GM19025 (cell line): ENCODE results near the gene TMEM256.

Experiments used
- ATAC-seq: cut with Tn5 transposase; IDR thresholded peaks from one replicate; pipeline ENCODE4 v1.9.1; 2021; ENCODE audit warnings: mild to moderate bottlenecking, low read depth, moderate library complexity; ENCODE audit not compliant: unreplicated experiment

TMEM256 gene

GRCh38 chr17:7403977-7404736 lies at the start of gene TMEM256:
TMEM256 (minus strand) TSS chr17:7404097; CDS start chr17:7404084, 13 bp downstream.
- peak; percentile 93 for ATAC-seq

GRCh38 chr17:7448461-7448860 lies 44.6 kb upstream of the TMEM256 start:
- no peak for ATAC-seq

GRCh38 chr17:7445619-7445968 lies 41.7 kb upstream of the TMEM256 start:
- no peak for ATAC-seq

- no peak for ATAC-seq
Measured at GRCh38 chr17:7444682-7445618, 41.1 kb upstream of the TMEM256 start, which contains the start of gene CHRNB1. CHRNB1 (plus strand) TSS chr17:7445061; CDS start chr17:7445128, 67 bp downstream.

- ATAC-seq, result no peak
Measured at GRCh38 chr17:7443499-7444485, 39.9 kb upstream of the TMEM256 start.

GRCh38 chr17:7442142-7442541 lies 38.2 kb upstream of the TMEM256 start:
- ATAC-seq, result no peak

GRCh38 chr17:7441266-7441665 lies 37.4 kb upstream of the TMEM256 start:
- no peak for ATAC-seq

- ATAC-seq, result no peak
Measured at GRCh38 chr17:7440834-7441195, 36.9 kb upstream of the TMEM256 start.

- no peak for ATAC-seq
Measured at GRCh38 chr17:7440113-7440833, 36.4 kb upstream of the TMEM256 start.

- no peak for ATAC-seq
Measured at GRCh38 chr17:7439462-7440112, 35.7 kb upstream of the TMEM256 start, which contains the start of gene FGF11. FGF11 (plus strand) TSS chr17:7439512; CDS start chr17:7439621, 109 bp downstream.

- ATAC-seq, result no peak
Measured at GRCh38 chr17:7438656-7439460, 35.0 kb upstream of the TMEM256 start.

- no peak for ATAC-seq
Measured at GRCh38 chr17:7437950-7438614, 34.2 kb upstream of the TMEM256 start.

- no peak for ATAC-seq
Measured at GRCh38 chr17:7437369-7437863, 33.5 kb upstream of the TMEM256 start.

GRCh38 chr17:7436556-7437368 lies 32.9 kb upstream of the TMEM256 start:
- ATAC-seq, result peak; percentile 42

- peak; percentile 9 for ATAC-seq
Measured at GRCh38 chr17:7435676-7436555, 32.0 kb upstream of the TMEM256 start.

GRCh38 chr17:7432296-7432695 lies 28.4 kb upstream of the TMEM256 start:
- ATAC-seq, result no peak
